ENCODE results near the gene TTC21A.
A peak's percentile ranks its signal among the peaks of the same experiment; 100 is the strongest.

Gene TTC21A

DNA sequence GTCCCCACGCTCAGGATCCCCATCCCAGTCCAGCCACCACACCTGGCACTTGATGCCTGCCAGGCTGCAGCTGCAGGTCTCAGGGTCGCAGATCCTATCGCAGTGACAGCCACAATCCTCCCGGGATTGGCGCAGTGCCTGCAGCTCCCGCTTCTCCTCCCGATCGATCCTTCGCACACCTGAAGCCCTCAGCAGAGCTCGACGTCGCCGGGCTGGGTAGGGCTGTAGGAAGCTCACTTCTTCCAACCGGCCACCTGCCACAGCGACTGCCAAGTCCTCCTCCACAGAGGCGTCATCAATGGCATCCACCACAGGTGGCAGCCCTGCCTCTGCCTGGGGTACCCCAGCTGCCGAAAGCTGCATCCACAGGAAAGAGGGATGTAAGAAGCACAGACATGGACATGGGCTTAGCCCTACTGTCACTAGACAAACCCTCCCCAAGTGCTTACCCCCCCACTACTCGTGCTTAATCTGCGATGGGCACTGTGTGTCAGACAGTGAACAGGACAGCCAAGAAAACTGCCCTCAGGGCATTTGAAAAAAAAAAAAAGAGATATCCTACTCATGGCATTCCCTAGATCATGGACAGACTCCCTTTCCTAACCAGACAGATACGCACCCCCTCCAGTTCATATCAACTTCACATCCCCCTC is 36.7 kb downstream of the TTC21A start:
- DNase-seq, result peak in 3 of 42 donors; percentile 15 to 44 (median 34)
- intact Hi-C loops (cut with DNase I), result no loop called here

- intact Hi-C loops (cut with DNase I), result no loop called here
- peak in 3 of 42 donors; percentile 10 to 24 (median 21) for DNase-seq
These were observed 37.4 kb downstream of the TTC21A start for GRCh38 chr3:39144748-39145380.

DNA sequence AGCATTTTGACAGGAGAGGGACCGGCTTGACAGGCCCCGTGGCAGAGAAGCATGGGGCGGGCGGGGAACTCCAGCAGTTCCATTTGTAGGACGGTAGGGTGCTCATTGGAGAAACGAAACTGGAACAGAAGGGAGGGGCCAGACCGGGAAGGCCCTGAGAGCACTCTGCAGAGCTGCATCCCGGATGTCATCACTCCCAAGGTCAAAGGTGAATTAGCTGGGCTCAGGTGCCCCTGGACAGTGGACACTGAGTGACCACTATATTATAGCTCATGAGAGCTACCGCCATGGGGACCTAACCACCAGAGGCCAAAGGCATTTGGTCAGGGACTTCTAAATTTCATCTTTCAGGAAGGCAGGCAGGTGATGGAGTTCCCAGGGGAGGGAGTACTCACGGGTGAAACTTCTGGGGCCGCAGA is 38.6 kb downstream of the TTC21A start:
- intact Hi-C loops (cut with DNase I), result no loop called here
- DNase-seq, result peak in 6 of 42 donors; percentile 28 to 61 (median 42)

DNA sequence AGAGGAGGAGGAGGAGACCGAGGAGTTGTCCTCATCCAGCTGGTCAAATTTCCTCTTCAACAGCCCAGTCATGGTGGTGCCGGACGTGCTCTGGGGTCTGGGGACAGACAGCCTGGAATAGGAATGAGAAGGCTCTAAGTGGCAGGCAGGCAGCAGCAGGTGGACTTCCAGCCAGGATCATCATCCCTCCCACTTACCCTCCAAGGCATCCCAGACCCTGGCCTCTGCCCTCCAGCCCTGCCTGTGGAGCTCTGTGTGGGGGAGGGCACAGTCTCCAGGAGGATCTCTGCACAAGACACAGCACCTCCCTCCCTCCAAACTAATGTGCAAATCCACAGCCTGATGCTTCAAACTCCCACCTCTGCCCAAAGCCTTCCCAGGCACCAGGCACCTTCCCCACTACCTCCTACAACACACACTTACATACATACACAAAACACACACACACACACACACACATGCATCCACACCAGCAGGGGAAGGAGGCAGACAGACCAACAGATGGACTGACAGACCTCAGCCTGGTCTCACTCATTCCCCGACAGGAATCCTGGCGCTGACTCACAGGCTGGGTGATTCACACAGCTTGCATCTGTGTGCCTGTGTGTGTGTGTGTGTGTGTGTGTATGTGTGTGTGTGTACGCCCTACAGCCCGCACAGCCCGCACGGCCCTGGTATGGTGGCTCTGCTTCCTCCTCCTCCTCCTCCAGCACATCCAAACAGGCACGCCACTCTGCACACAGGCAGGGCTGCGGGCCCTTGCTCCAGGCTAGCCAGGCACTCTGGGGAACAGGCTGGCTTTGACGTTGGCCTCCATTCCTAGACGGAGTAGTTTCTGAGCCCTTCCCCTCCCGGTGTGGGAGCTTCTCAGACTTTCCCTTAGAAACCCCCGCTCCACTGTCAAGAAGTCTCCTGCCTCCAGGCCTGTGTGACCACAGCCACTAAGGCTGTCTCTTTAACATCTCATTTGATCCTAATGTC is 39.4 kb downstream of the TTC21A start:
- DNase-seq, result peak; percentile 39 to 94 (median 74)
- intact Hi-C loops (cut with DNase I), result no loop called here

- intact Hi-C loops (cut with DNase I), result no loop called here
- peak in 3 of 42 donors; percentile 31 to 57 (median 41) for DNase-seq
These were observed 40.4 kb downstream of the TTC21A start for GRCh38 chr3:39147711-39148434.

DNA sequence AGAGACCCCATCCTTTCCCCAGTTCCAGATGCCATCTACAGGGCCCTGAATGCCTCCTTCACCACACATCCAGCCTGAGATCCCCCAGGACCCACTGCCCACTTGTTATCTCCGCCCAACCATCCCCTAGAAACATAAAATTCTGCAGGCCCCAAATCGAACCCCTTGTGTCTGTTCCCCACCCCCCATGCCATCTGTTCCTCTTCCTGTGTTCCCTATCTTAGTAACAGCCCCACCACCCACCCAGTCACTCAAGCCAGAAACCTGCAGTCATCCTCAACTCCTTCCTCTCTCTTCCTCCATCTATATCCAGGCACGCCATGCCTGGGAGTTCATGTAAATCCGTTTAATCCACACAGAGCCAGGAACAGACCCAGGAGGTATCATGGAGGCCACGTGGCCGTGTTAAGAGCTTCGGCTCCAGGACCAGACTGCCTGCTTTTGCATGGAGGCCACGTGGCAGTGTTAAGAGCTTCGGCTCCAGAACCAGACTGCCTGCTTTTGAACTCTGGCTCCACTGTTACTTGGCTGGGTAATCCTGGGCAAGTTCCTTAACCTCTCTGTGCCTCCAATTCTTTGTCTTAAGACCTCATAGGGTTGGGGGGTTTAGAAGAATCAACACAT is 41.1 kb downstream of the TTC21A start:
- DNase-seq, result peak in 1 of 42 donors; percentile 57
- intact Hi-C loops (cut with DNase I), result no loop called here

DNA sequence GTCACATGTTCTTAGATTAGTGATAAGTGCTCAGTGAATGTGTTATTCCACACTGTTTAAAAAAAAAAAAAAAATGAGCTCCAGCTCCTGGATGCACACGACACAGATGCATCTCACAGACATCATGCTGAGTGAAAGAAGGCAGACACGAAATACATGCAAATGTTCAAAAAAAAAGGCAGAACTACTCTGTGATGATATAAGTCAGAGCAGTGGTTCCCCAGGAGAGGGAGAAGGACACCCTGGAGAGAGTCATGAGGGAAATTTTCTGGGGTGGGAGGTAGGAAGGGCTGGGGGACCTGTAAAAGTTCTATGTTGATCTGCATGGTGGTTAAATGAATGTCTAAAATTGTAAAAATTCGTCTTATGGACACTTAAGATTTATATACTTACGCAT is 41.6 kb downstream of the TTC21A start:
- DNase-seq, result no peak
- intact Hi-C loops (cut with DNase I), result no loop called here

GRCh38 chr3:39149498-39150147 is 42.1 kb downstream of the TTC21A start:
- no peak for DNase-seq
- intact Hi-C loops (cut with DNase I), result no loop called here

- peak in 1 of 42 donors; percentile 28 for DNase-seq
- intact Hi-C loops (cut with DNase I), result no loop called here
These were observed 42.8 kb downstream of the TTC21A start for GRCh38 chr3:39150148-39150802.

DNA sequence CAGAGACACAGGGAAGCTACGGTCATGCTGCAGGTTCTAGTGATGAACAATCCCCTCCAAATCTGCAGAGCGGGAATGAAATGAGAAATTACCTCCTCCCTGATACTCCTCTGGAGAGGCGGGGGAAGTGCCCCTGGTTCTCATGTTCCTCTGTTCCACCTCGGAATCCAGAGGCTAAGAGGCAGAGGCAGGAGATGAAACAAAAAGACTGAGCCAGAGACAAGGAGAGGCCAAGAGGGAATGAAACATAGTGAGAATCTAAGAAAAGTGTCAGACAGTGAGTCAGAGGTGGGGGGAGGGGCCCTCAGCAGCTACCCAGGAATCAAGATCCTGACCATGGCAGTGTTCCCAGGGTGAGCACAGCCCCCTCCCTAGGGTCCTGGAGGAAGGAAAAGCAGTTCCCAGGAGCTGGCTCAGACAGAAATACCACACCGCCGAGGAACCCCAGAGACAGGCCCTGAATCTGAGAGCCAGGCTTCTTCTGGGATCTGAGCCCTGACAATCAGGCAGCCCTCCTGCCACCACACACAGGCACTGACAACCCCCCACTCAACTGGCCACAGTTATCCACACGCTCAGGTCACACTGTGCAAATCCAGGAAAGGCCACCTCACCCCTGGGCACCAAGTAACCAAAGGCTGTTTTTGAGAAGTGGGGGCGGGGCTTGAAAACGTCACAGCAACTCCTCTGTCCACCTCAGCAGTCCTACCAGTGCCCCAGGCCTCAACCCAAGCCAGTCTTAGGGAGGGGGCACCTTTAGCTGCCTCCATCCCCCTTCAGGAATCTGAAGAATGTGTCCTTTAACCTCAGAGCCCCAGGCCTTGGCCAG is 43.5 kb downstream of the TTC21A start:
- intact Hi-C loops (cut with DNase I), result no loop called here
- DNase-seq, result peak; percentile 41 to 92 (median 72)

- intact Hi-C loops (cut with DNase I), result no loop called here
- DNase-seq, result no peak
These were observed 46.4 kb downstream of the TTC21A start for GRCh38 chr3:39153977-39154279.

- peak in 4 of 42 donors; percentile 41 to 62 (median 52) for DNase-seq
- intact Hi-C loops (cut with DNase I), result no loop called here
These were observed 47.0 kb downstream of the TTC21A start for GRCh38 chr3:39154280-39155021.

- intact Hi-C loops (cut with DNase I), result no loop called here
These were observed 48.9 kb downstream of the TTC21A start for GRCh38 chr3:39156421-39156820.

DNA sequence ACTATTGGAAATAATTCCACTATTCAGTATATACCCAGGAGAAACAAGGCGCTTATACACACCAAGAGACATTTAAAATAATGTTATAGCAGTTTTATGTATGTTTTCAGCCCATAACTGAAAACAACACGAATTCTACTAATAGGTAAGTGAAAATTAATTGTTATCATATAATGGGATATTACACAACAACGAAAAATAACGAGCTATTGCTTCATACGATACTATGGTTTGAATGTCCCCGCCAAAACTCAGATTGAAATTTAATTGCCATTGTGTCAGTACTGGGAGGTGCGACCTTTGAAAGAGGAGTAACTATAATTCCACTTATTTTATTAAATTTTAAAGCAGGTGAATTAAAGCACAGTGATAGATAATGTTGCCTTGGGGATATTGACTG is 49.9 kb downstream of the TTC21A start:
- DNase-seq, result no peak
- intact Hi-C loops (cut with DNase I), result no loop called here

More at GRCh38 chr3:39156421-39156820, 48.9 kb downstream of the TTC21A start:
- DNase-seq, result no peak

DNA sequence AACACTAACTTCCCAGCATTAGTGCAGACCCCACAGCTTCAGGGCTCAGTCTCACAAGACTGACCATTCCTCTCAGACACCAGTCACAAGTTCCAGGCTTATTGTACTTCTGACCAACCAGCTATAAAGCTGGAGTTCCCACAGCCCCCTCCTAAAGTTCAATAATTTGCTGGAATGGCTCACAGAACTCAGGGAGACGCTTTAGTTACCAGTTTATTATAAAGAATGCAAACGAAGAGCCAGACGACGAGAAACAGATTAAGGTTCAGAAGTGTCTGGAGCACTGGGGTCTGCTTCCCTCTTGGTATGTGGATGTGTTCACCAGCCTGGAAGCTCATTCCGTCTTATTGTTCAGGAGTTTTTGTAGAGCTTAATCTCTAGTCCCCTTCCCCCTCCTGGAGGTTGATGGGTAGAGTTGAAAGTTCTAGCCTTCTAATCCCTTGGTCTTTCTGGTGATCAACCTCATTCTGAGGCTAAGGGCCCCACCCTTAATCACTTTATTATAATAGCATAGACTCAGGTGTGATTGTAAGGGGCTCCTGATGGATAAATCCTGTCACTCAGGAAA is 50.8 kb downstream of the TTC21A start:
- DNase-seq, result no peak
- intact Hi-C loops (cut with DNase I), result no loop called here

DNA sequence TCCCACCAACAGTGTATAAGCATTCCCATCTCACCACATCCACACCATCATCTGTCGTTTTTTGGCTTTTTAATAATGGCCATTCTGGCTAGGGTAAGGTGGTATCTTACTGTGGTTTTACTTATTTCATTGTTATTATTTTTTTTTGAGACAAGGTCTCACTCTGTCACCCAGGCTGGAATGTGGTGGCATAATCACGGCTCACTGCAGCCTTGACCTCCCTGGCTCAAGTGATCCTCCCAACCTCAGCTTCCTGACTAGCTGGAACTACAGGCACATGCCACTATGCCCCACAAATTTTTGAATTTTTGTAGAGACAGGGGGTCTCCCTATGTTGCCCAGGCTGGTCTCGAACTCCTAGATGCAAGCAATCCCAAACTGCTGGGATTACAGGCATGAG is 56.9 kb downstream of the TTC21A start:
- DNase-seq, result no peak
- intact Hi-C loops (cut with DNase I), result no loop called here

Data from head of caudate nucleus (tissue), 42 donors.